GM19463 (cell line): ENCODE results near the gene LENG8.
"Not testable (repeated sequence)": the region's sequence is repeated elsewhere in the genome, so short reads cannot be mapped to it uniquely, and the experiment has no call there.

Experiments
- ATAC-seq: cut with Tn5 transposase; IDR thresholded peaks from one replicate; pipeline ENCODE4 v1.9.1; 2021; ENCODE audit warnings: mild to moderate bottlenecking, moderate library complexity; ENCODE audit not compliant: unreplicated experiment

The LENG8 gene

GRCh38 chr19:54460230-54461005 lies 11.4 kb downstream of the LENG8 start:
- no peak for ATAC-seq

GRCh38 chr19:54461210-54461609 lies 12.2 kb downstream of the LENG8 start:
- ATAC-seq, result no peak

- no peak for ATAC-seq
Measured at GRCh38 chr19:54461613-54462012, 12.6 kb downstream of the LENG8 start.

GRCh38 chr19:54462047-54462654 lies 13.2 kb downstream of the LENG8 start:
- ATAC-seq, result no peak

GRCh38 chr19:54462655-54463530 lies 13.9 kb downstream of the LENG8 start:
- peak; percentile 1 for ATAC-seq

GRCh38 chr19:54463531-54464043 lies 14.6 kb downstream of the LENG8 start, which contains the start of gene LENG9:
Gene LENG9, minus strand, starts transcription at chr19:54463778. Its CDS starts 252 bp downstream, at chr19:54463526.
- ATAC-seq, result peak; percentile 44

- ATAC-seq, result peak; percentile 40
Measured at GRCh38 chr19:54464044-54464629, 15.1 kb downstream of the LENG8 start.

- peak; percentile 52 for ATAC-seq
Measured at GRCh38 chr19:54464630-54465425, 15.8 kb downstream of the LENG8 start.

- ATAC-seq, result no peak
Measured at GRCh38 chr19:54465426-54466109, 16.6 kb downstream of the LENG8 start.

- ATAC-seq, result not testable (repeated sequence)
Measured at GRCh38 chr19:54466110-54466480, 17.1 kb downstream of the LENG8 start.

GRCh38 chr19:54469496-54469934 lies 20.5 kb downstream of the LENG8 start:
- no peak for ATAC-seq

GRCh38 chr19:54470276-54470887 lies 21.4 kb downstream of the LENG8 start:
- no peak for ATAC-seq

- no peak for ATAC-seq
Measured at GRCh38 chr19:54470991-54471782, 22.2 kb downstream of the LENG8 start.

- no peak for ATAC-seq
Measured at GRCh38 chr19:54473071-54473891, 24.3 kb downstream of the LENG8 start, which contains the start of gene CDC42EP5. Gene CDC42EP5, minus strand, starts transcription at chr19:54473296. Its CDS starts 7,749 bp downstream, at chr19:54465547.

GRCh38 chr19:54473892-54474372 lies 24.9 kb downstream of the LENG8 start:
- no peak for ATAC-seq

GRCh38 chr19:54475706-54476105 lies 26.7 kb downstream of the LENG8 start:
- no peak for ATAC-seq

- no peak for ATAC-seq
Measured at GRCh38 chr19:54477650-54478049, 28.7 kb downstream of the LENG8 start.
